Measurements from ENCODE around the gene OR8H2. TPM values are rescaled to one million over a fixed set of nuclear protein-coding genes. Genes with fewer than 3 reads are reported as not detected.
"Not testable (repeated sequence)": the region's sequence is repeated elsewhere in the genome, so short reads cannot be mapped to it uniquely, and the experiment has no call there.

The OR8H2 gene
- not detected for total RNA-seq

GRCh38 chr11:56103210-56103737 lies at the start of gene OR8H2:
Gene OR8H2 (plus strand): TSS chr11:56103687. CDS start chr11:56105043, 1,356 bp downstream.
- DNase-seq (ENCODE audit: low spot score) (no peak), ATAC-seq (ENCODE audit: insufficient number of reproducible peaks, low FRiP score, low read depth) (no peak)
- Histone ChIP-seq H3K4me1 (ENCODE audit: control insufficient read depth in 1 of 2, low read depth in 2 of 2) (no peaks in the 10 kb centered on the region), H3K27me3 (replicated peaks; ENCODE audit: insufficient read depth) (no peaks in the 10 kb centered on the region), H3K4me3 (no peak within 1 kb of the TSS), H3K27ac (no peak within 1 kb of the TSS), H3K9me3 (no peaks in the 10 kb centered on the region), H3K36me3 (no peaks in the 10 kb centered on the region)
- no peak for TF ChIP-seq CTCF (IDR thresholded peaks at IDR 0.05)

- not testable (repeated sequence) for DNase-seq (ENCODE audit: low spot score); ATAC-seq (ENCODE audit: insufficient number of reproducible peaks, low FRiP score, low read depth)
Observed at GRCh38 chr11:56056366-56056765, 47.1 kb upstream of the OR8H2 start.

GRCh38 chr11:56057661-56058237 lies 45.7 kb upstream of the OR8H2 start:
- not testable (repeated sequence) for H3K27ac ChIP-seq; ATAC-seq (ENCODE audit: insufficient number of reproducible peaks, low FRiP score, low read depth); H3K4me1 ChIP-seq (ENCODE audit: control insufficient read depth in 1 of 2, low read depth in 2 of 2); H3K27me3 ChIP-seq (replicated peaks; ENCODE audit: insufficient read depth); H3K4me3 ChIP-seq; DNase-seq (ENCODE audit: low spot score); H3K9me3 ChIP-seq; H3K36me3 ChIP-seq

More at GRCh38 chr11:56056366-56056765, 47.1 kb upstream of the OR8H2 start:
- H3K4me3 ChIP-seq; H3K4me1 ChIP-seq (ENCODE audit: control insufficient read depth in 1 of 2, low read depth in 2 of 2); H3K27ac ChIP-seq; H3K27me3 ChIP-seq (replicated peaks; ENCODE audit: insufficient read depth); H3K36me3 ChIP-seq; H3K9me3 ChIP-seq: not testable (repeated sequence)

- not testable (repeated sequence) for H3K27ac ChIP-seq; H3K4me1 ChIP-seq (ENCODE audit: control insufficient read depth in 1 of 2, low read depth in 2 of 2); ATAC-seq (ENCODE audit: insufficient number of reproducible peaks, low FRiP score, low read depth); H3K9me3 ChIP-seq; DNase-seq (ENCODE audit: low spot score); H3K4me3 ChIP-seq; H3K36me3 ChIP-seq; H3K27me3 ChIP-seq (replicated peaks; ENCODE audit: insufficient read depth)
Observed at GRCh38 chr11:56058260-56058780, 45.2 kb upstream of the OR8H2 start.

GRCh38 chr11:56066980-56067379 lies 36.5 kb upstream of the OR8H2 start:
- DNase-seq (ENCODE audit: low spot score) (no peak), ATAC-seq (ENCODE audit: insufficient number of reproducible peaks, low FRiP score, low read depth) (no peak)
- Histone ChIP-seq H3K4me3 (no peak overlapping the region), H3K27ac (no peak overlapping the region), H3K36me3 (no peaks in the 10 kb centered on the region), H3K27me3 (replicated peaks; ENCODE audit: insufficient read depth) (no peaks in the 10 kb centered on the region), H3K9me3 (no peaks in the 10 kb centered on the region), H3K4me1 (ENCODE audit: control insufficient read depth in 1 of 2, low read depth in 2 of 2) (no peaks in the 10 kb centered on the region)
- TF ChIP-seq CTCF (IDR thresholded peaks at IDR 0.05), result no peak

GRCh38 chr11:56089697-56090096 lies 13.8 kb upstream of the OR8H2 start:
- Histone ChIP-seq H3K27ac (no peak overlapping the region), H3K9me3 (no peaks in the 10 kb centered on the region), H3K36me3 (no peaks in the 10 kb centered on the region), H3K4me1 (ENCODE audit: control insufficient read depth in 1 of 2, low read depth in 2 of 2) (no peaks in the 10 kb centered on the region), H3K27me3 (replicated peaks; ENCODE audit: insufficient read depth) (no peaks in the 10 kb centered on the region), H3K4me3 (no peak overlapping the region)
- no peak for ATAC-seq (ENCODE audit: insufficient number of reproducible peaks, low FRiP score, low read depth)
- TF ChIP-seq CTCF (IDR thresholded peaks at IDR 0.05), result no peak
- no peak for DNase-seq (ENCODE audit: low spot score)
